Activated B cell treated with CpG ODN at 0.5 μM for 24 hours (primary cell): ENCODE data around the gene TRDN. TPM values are rescaled to one million over a fixed set of nuclear protein-coding genes. Genes with fewer than 3 reads are reported as not detected.

Experiments
- ATAC-seq: fragments of 200-7000 bp; cut with Tn5 transposase; one replicate; pipeline ENCODE4 v1.10.0; 2021; ENCODE audit warnings: low read depth, mild to moderate bottlenecking, moderate library complexity
- CTCF ChIA-PET: fragments of 350-600 bp; sonication (Branson Sonifier 250); formaldehyde crosslinking; loops from one replicate; lab custom pipeline; 2021; ENCODE audit warnings: antibody characterized with exemption; lab: Charles Lee
- POLR2A ChIA-PET: fragments of 350-600 bp; sonication (Branson Sonifier 250); formaldehyde crosslinking; loops from one replicate; lab custom pipeline; 2021; ENCODE audit warnings: antibody characterized with exemption; lab: Charles Lee
- DNase-seq: peaks from one replicate; pipeline ENCODE4 v3.0.0; 2022
- H3K27ac Mint-ChIP-seq: one replicate; pipeline ENCODE4 v1.8.0; 2020; ENCODE audit warnings: mixed read lengths
- H3K27me3 Mint-ChIP-seq: one replicate; pipeline ENCODE4 v1.8.0; 2021; ENCODE audit warnings: mixed read lengths
- H3K36me3 Mint-ChIP-seq: one replicate; pipeline ENCODE4 v1.8.0; 2021; ENCODE audit warnings: low read depth, mixed read lengths
- H3K4me1 Mint-ChIP-seq: one replicate; pipeline ENCODE4 v1.8.0; 2021; ENCODE audit warnings: mixed read lengths
- H3K4me3 Mint-ChIP-seq: one replicate; pipeline ENCODE4 v1.8.0; 2020; ENCODE audit warnings: mild to moderate bottlenecking, mixed read lengths
- H3K9me3 Mint-ChIP-seq: one replicate; pipeline ENCODE4 v1.8.0; 2020; ENCODE audit warnings: mixed read lengths
- CTCF ChIP-seq: fragments of 200-600 bp; IDR thresholded peaks from one replicate; pipeline ENCODE4 v1.8.0; 2022; ENCODE audit warnings: antibody characterized with exemption, mild to moderate bottlenecking
- intact Hi-C: fragments of 100-400 bp; cut with micrococcal nuclease; formaldehyde crosslinking; loops from one replicate; pipeline ENCODE4 v1.15.1; 2024
- total RNA-seq: library from RNA; stranded (reverse); gene quantifications from 2 replicates; pipeline ENCODE4 v1.2.3, GENCODE V29; 2022

TRDN gene
- total RNA-seq, 1 donor from 2014 or later, result not detected

- Mint-ChIP-seq H3K9me3 (no peaks in the 10 kb centered on the region), H3K36me3 (no peaks in the 10 kb centered on the region), H3K4me1 (no peaks in the 10 kb centered on the region), H3K27ac (no peak overlapping the region), H3K4me3 (no peak overlapping the region), H3K27me3 (no peaks in the 10 kb centered on the region)
- ATAC-seq, result no peak
- intact Hi-C loops, result no loop called here
- ChIA-PET POLR2A (no interaction called here), CTCF (no interaction called here)
- no peak for TF ChIP-seq CTCF
- no peak for DNase-seq
Measured at GRCh38 chr6:123352279-123352678, 284.5 kb downstream of the TRDN start.

GRCh38 chr6:123343836-123344235 lies 292.9 kb downstream of the TRDN start:
- Mint-ChIP-seq H3K27ac (no peak overlapping the region), H3K9me3 (no peaks in the 10 kb centered on the region), H3K27me3 (no peaks in the 10 kb centered on the region), H3K36me3 (no peaks in the 10 kb centered on the region), H3K4me3 (no peak overlapping the region), H3K4me1 (no peaks in the 10 kb centered on the region)
- DNase-seq (no peak), ATAC-seq (no peak)
- intact Hi-C loops, result no loop called here
- ChIA-PET CTCF (no interaction called here), POLR2A (no interaction called here)
- no peak for TF ChIP-seq CTCF

GRCh38 chr6:123338394-123338793 lies 298.4 kb downstream of the TRDN start:
- ATAC-seq (no peak), DNase-seq (no peak)
- H3K36me3 Mint-ChIP-seq, result no peaks in the 10 kb centered on the region
- no peak for TF ChIP-seq CTCF
- POLR2A ChIA-PET, result no interaction called here
- no peaks in the 10 kb centered on the region for H3K27me3 Mint-ChIP-seq
- H3K4me3 Mint-ChIP-seq, result no peak overlapping the region
- CTCF ChIA-PET, result no interaction called here
- no peaks in the 10 kb centered on the region for H3K4me1 Mint-ChIP-seq
- no peaks in the 10 kb centered on the region for H3K9me3 Mint-ChIP-seq
- intact Hi-C loops, result no loop called here
- H3K27ac Mint-ChIP-seq, result no peak overlapping the region

GRCh38 chr6:123333000-123333756 lies 303.6 kb downstream of the TRDN start:
- H3K27ac Mint-ChIP-seq, result no peak overlapping the region
- no peak overlapping the region for H3K4me3 Mint-ChIP-seq
- no peak for DNase-seq

GRCh38 chr6:123332070-123332469 lies 304.7 kb downstream of the TRDN start:
- ATAC-seq (no peak), DNase-seq (no peak)
- Mint-ChIP-seq H3K27me3 (no peaks in the 10 kb centered on the region), H3K9me3 (no peaks in the 10 kb centered on the region), H3K4me1 (no peaks in the 10 kb centered on the region), H3K36me3 (no peaks in the 10 kb centered on the region), H3K27ac (no peak overlapping the region), H3K4me3 (no peak overlapping the region)
- ChIA-PET POLR2A (no interaction called here), CTCF (no interaction called here)
- intact Hi-C loops, result no loop called here
- no peak for TF ChIP-seq CTCF

More at GRCh38 chr6:123333000-123333756, 303.6 kb downstream of the TRDN start:
- POLR2A ChIA-PET, result no interaction called here
- no peak for ATAC-seq
- H3K27me3 Mint-ChIP-seq, result no peaks in the 10 kb centered on the region
- H3K9me3 Mint-ChIP-seq, result no peaks in the 10 kb centered on the region
- CTCF ChIA-PET, result no interaction called here
- H3K4me1 Mint-ChIP-seq, result no peaks in the 10 kb centered on the region
- TF ChIP-seq CTCF, result no peak
- intact Hi-C loops, result no loop called here
- no peaks in the 10 kb centered on the region for H3K36me3 Mint-ChIP-seq
